NCI-H1694 treated with DMSO at 0.1 percent for 48 hours (cell line): Measurements from ENCODE around the gene FAM107B.

Experiments used
- DNase-seq: peaks from one replicate; lab custom pipeline; 2025; lab: John Stamatoyannopoulos, UW

The FAM107B gene

GRCh38 chr10:14625192-14625631, 149.5 kb downstream of the FAM107B start:
- DNase-seq: peak; percentile 79

- DNase-seq: no peak
Measured at GRCh38 chr10:14624600-14624999, 150.1 kb downstream of the FAM107B start.

- no peak for DNase-seq
Measured at GRCh38 chr10:14623931-14624330, 150.8 kb downstream of the FAM107B start.

GRCh38 chr10:14621037-14621436, 153.7 kb downstream of the FAM107B start:
- DNase-seq: no peak

- DNase-seq: no peak
Measured at GRCh38 chr10:14618674-14619073, 156.0 kb downstream of the FAM107B start.

GRCh38 chr10:14617852-14618251, 156.8 kb downstream of the FAM107B start:
- no peak for DNase-seq

- DNase-seq: no peak
Measured at GRCh38 chr10:14616955-14617730, 157.6 kb downstream of the FAM107B start.

- DNase-seq: no peak
Measured at GRCh38 chr10:14616465-14616864, 158.2 kb downstream of the FAM107B start.

GRCh38 chr10:14613588-14613920, 161.1 kb downstream of the FAM107B start:
- DNase-seq: no peak

- DNase-seq: no peak
Measured at GRCh38 chr10:14612873-14613587, 161.7 kb downstream of the FAM107B start.

- no peak for DNase-seq
Measured at GRCh38 chr10:14611968-14612693, 162.6 kb downstream of the FAM107B start.

GRCh38 chr10:14609178-14609577, 165.5 kb downstream of the FAM107B start:
- DNase-seq: no peak

GRCh38 chr10:14608381-14609001, 166.2 kb downstream of the FAM107B start:
- no peak for DNase-seq

- DNase-seq: no peak
Measured at GRCh38 chr10:14606633-14607032, 168.1 kb downstream of the FAM107B start.

- no peak for DNase-seq
Measured at GRCh38 chr10:14605231-14605925, 169.3 kb downstream of the FAM107B start.

- DNase-seq: peak; percentile 57
Measured at GRCh38 chr10:14604181-14605142, 170.2 kb downstream of the FAM107B start.

- no peak for DNase-seq
Measured at GRCh38 chr10:14603534-14604102, 171.1 kb downstream of the FAM107B start.

- DNase-seq: no peak
Measured at GRCh38 chr10:14602807-14603533, 171.7 kb downstream of the FAM107B start.
